Sigmoid colon (tissue), 7 donors: Measurements from ENCODE around the gene ABCD3. TPM values are rescaled to one million over a fixed set of nuclear protein-coding genes. Genes with fewer than 3 reads are reported as not detected.

ENCODE experiments used
- DNase-seq: peaks from one replicate; pipeline ENCODE4 v3.0.0-alpha.2; 2019
- H3K27ac ChIP-seq, 4 donors: fragments of 200-600 bp; sonication (generic); one replicate each; pipeline ENCODE4 v1.5.1; 2016 to 2019; ENCODE audit warnings: mild to moderate bottlenecking in 1 of 4
- H3K27me3 ChIP-seq, 3 donors: fragments of 200-600 bp; sonication (generic); one replicate each; pipeline ENCODE4 v1.5.1; 2019; ENCODE audit warnings: mild to moderate bottlenecking in 1 of 3
- H3K36me3 ChIP-seq, 4 donors: fragments of 200-600 bp; sonication (generic); one replicate each; pipeline ENCODE4 v1.5.1; 2016 to 2019
- H3K4me1 ChIP-seq, 4 donors: fragments of 200-600 bp; sonication (generic); one replicate each; pipeline ENCODE4 v1.5.1; 2017 to 2019
- H3K4me3 ChIP-seq, 4 donors: fragments of 200-600 bp; sonication (generic); one replicate each; pipeline ENCODE4 v1.5.1; 2017 to 2019; ENCODE audit warnings: mild to moderate bottlenecking in 2 of 4, moderate library complexity in 1 of 4
- H3K9me3 ChIP-seq, 4 donors: fragments of 200-600 bp in 3 of 4; sonication (generic) in 3 of 4; one replicate each; pipeline versions ENCODE4 v1.5.1 to v1.6.1; 2013 to 2019
- CTCF ChIP-seq, 4 experiments: fragments of 450-650 bp in 3 of 4; fragments of 200-600 bp in 1 of 4; IDR thresholded peaks; one replicate each; pipeline ENCODE4 v1.5.1; 2016 to 2019; ENCODE audit warnings: antibody characterized with exemption in 4 of 4, mild to moderate bottlenecking in 3 of 4, moderate library complexity in 2 of 4
- EP300 ChIP-seq, 4 donors: sonication (generic); formaldehyde crosslinking; IDR thresholded peaks; one replicate each; pipeline ENCODE4 v1.6.1; 2017; ENCODE audit warnings: antibody characterized with exemption in 4 of 4
- POLR2A ChIP-seq, 2 donors: fragments of 450-650 bp; IDR thresholded peaks; one replicate each; pipeline ENCODE4 v1.6.1; 2016; ENCODE audit warnings: antibody characterized with exemption in 2 of 2, mild to moderate bottlenecking in 2 of 2, moderate library complexity in 2 of 2
- POLR2AphosphoS5 ChIP-seq, 4 donors: sonication (generic); formaldehyde crosslinking; IDR thresholded peaks; one replicate each; pipeline ENCODE4 v1.6.1; 2017; ENCODE audit warnings: antibody characterized with exemption in 4 of 4
- WGBS, 2 donors: extraction: QIAGEN DNeasy Blood & Tissue Kit; methylation state at CpG; one replicate each; pipeline ENCODE4 v1.1.7; 2013; 5-methylcytosine and 5-hydroxymethylcytosine counted together
- intact Hi-C: fragments of 100-400 bp; cut with DNase I; formaldehyde crosslinking; loops from one replicate; pipeline ENCODE4 v1.15.1; 2023
- polyA plus RNA-seq, 3 donors: library from polyadenylated mRNA; stranded (reverse); fragments of 200-250 nt; gene quantifications; one replicate each; pipeline ENCODE4 v1.2.3, GENCODE V29; 2013
- total RNA-seq, 4 donors: library from RNA; depleted of rRNA; stranded (reverse); fragments of >200 nt; gene quantifications; one replicate each; pipeline ENCODE4 v1.1.0, GENCODE V29; 2016
- donor health status: healthy with polysubstance abuse.
- donor health status: Bipolar disorder and iron deficiency.
- donor health status: healthy.

ABCD3 gene
- total and polyA plus RNA-seq, 7 donors: 21.0 to 55.6 (median 33.5) TPM

GRCh38 chr1:94486990-94487389 lies 68.8 kb downstream of the ABCD3 start:
- WGBS, 2 donors: 75 to 85% methylated on average over 5 of the region's 5 CpGs
- no peaks in the 10 kb centered on the region for H3K27me3 ChIP-seq
- no peaks in the 10 kb centered on the region for H3K4me1 ChIP-seq
- intact Hi-C loops: no loop called here
- peaks cover 0 to 74% (median 9%) of the 10 kb centered on the region in 4 donors for H3K36me3 ChIP-seq
- no peaks in the 10 kb centered on the region for H3K9me3 ChIP-seq
- DNase-seq: no peak
- H3K27ac ChIP-seq: no peak overlapping the region
- no peak overlapping the region for H3K4me3 ChIP-seq
- TF ChIP-seq EP300 (IDR thresholded peaks at IDR 0.05): no peak
- no peak for TF ChIP-seq CTCF (IDR thresholded peaks at IDR 0.05)

GRCh38 chr1:94490556-94490955 lies 72.4 kb downstream of the ABCD3 start:
- DNase-seq: no peak
- intact Hi-C loops: no loop called here
- Histone ChIP-seq H3K4me1 (no peaks in the 10 kb centered on the region), H3K4me3 (no peak overlapping the region), H3K9me3 (no peaks in the 10 kb centered on the region), H3K36me3 (peaks cover 0 to 57% (median 11%) of the 10 kb centered on the region in 4 donors), H3K27me3 (no peaks in the 10 kb centered on the region), H3K27ac (no peak overlapping the region)
- 65 to 66% methylated on average over 2 of the region's 2 CpGs for WGBS, 2 donors
- TF ChIP-seq CTCF (IDR thresholded peaks at IDR 0.05): no peak
- no peak for TF ChIP-seq POLR2A (IDR thresholded peaks at IDR 0.05)
- no peak for TF ChIP-seq EP300 (IDR thresholded peaks at IDR 0.05)
- TF ChIP-seq POLR2AphosphoS5 (IDR thresholded peaks at IDR 0.05): no peak

GRCh38 chr1:94496076-94496755 lies 78.0 kb downstream of the ABCD3 start:
- WGBS, 2 donors: 90 to 93% methylated on average over 2 of the region's 2 CpGs

GRCh38 chr1:94501426-94501825 lies 83.2 kb downstream of the ABCD3 start:
- no peaks in the 10 kb centered on the region for H3K4me1 ChIP-seq
- intact Hi-C loops: no loop called here
- no peaks in the 10 kb centered on the region for H3K27me3 ChIP-seq
- H3K36me3 ChIP-seq: peaks cover 0 to 72% (median 27%) of the 10 kb centered on the region in 4 donors
- TF ChIP-seq POLR2AphosphoS5 (IDR thresholded peaks at IDR 0.05): no peak
- TF ChIP-seq CTCF (IDR thresholded peaks at IDR 0.05): no peak
- no peak for TF ChIP-seq POLR2A (IDR thresholded peaks at IDR 0.05)
- no peak for TF ChIP-seq EP300 (IDR thresholded peaks at IDR 0.05)
- 83 to 93% methylated on average over 2 of the region's 2 CpGs for WGBS, 2 donors
- H3K27ac ChIP-seq: no peak overlapping the region
- DNase-seq: no peak
- H3K9me3 ChIP-seq: no peaks in the 10 kb centered on the region
- H3K4me3 ChIP-seq: no peak overlapping the region

More at GRCh38 chr1:94496076-94496755, 78.0 kb downstream of the ABCD3 start:
- Histone ChIP-seq H3K36me3 (peaks cover 0 to 41% (median 20%) of the 10 kb centered on the region in 4 donors), H3K27ac (no peak overlapping the region), H3K27me3 (no peaks in the 10 kb centered on the region), H3K4me1 (no peaks in the 10 kb centered on the region), H3K9me3 (no peaks in the 10 kb centered on the region), H3K4me3 (no peak overlapping the region)
- DNase-seq: no peak
- TF ChIP-seq POLR2AphosphoS5 (IDR thresholded peaks at IDR 0.05) (no peak), POLR2A (IDR thresholded peaks at IDR 0.05) (no peak), CTCF (IDR thresholded peaks at IDR 0.05) (no peak), EP300 (IDR thresholded peaks at IDR 0.05) (no peak)
- intact Hi-C loops: no loop called here

- DNase-seq: no peak
- H3K27me3 ChIP-seq: no peaks in the 10 kb centered on the region
- peaks cover 0 to 76% (median 27%) of the 10 kb centered on the region in 4 donors for H3K36me3 ChIP-seq
- no peaks in the 10 kb centered on the region for H3K9me3 ChIP-seq
- H3K4me3 ChIP-seq: no peak overlapping the region
- WGBS, 2 donors: 93 to 95% methylated on average over 4 of the region's 4 CpGs
- TF ChIP-seq POLR2AphosphoS5 (IDR thresholded peaks at IDR 0.05): no peak
- H3K4me1 ChIP-seq: no peaks in the 10 kb centered on the region
- H3K27ac ChIP-seq: no peak overlapping the region
- intact Hi-C loops: no loop called here
Observed at GRCh38 chr1:94501935-94502334, 83.7 kb downstream of the ABCD3 start.
